PC-3 (cell line): Measurements from ENCODE around the gene CRYZL1.

ENCODE experiments used
- CTCF ChIP-seq: fragments of 300-600 bp; sonication (generic); conservative IDR thresholded peaks from 2 replicates; pipeline ENCODE4 v1.5.1; 2017; ENCODE audit warnings: antibody characterized with exemption, low read depth, mild to moderate bottlenecking, low read length
- EZH2 ChIP-seq: fragments of 300-600 bp; sonication (generic); IDR thresholded peaks from one replicate; pipeline ENCODE4 v1.6.1; 2017; ENCODE audit warnings: antibody characterized with exemption, mild to moderate bottlenecking, low read length; ENCODE audit not compliant: unreplicated experiment
- EZH2phosphoT487 ChIP-seq: fragments of 300-600 bp; sonication (generic); IDR thresholded peaks from 2 replicates; pipeline ENCODE4 v1.6.1; 2018; ENCODE audit warnings: mild to moderate bottlenecking, antibody characterized with exemption, low read length, borderline replicate concordance

- TF ChIP-seq CTCF (no peak), EZH2phosphoT487 (no peak), EZH2 (no peak)
Observed at GRCh38 chr21:33677450-33677849, 35.9 kb upstream of the CRYZL1 start.
